Mesenchymal stem cell (in vitro differentiated cells and primary cell): ENCODE measurements around the gene SMIM32.

ENCODE experiments used
- DNase-seq: peaks from one replicate; pipeline ENCODE4 v3.0.0-alpha.2; 2013
- H2AFZ ChIP-seq: one replicate; pipeline ENCODE4 v1.6.1; 2013; ENCODE audit warnings: low read depth, mild to moderate bottlenecking, control low read depth, inconsistent platforms, low read length, moderate library complexity
- H2AK5ac ChIP-seq: 2 replicates; pipeline ENCODE4 v1.6.1; 2013; ENCODE audit warnings: low read length, moderate library complexity, mild to moderate bottlenecking, inconsistent platforms; ENCODE audit not compliant: severe bottlenecking
- H2BK120ac ChIP-seq: one replicate; pipeline ENCODE4 v1.6.1; 2013; ENCODE audit warnings: low read depth, mild to moderate bottlenecking, inconsistent platforms, low read length, moderate library complexity
- H2BK12ac ChIP-seq, 2 experiments: one replicate each; pipeline ENCODE4 v1.6.1; 2013; ENCODE audit warnings: inconsistent platforms in 2 of 2, low read length in 2 of 2, mild to moderate bottlenecking in 2 of 2, moderate library complexity in 2 of 2, control low read depth in 1 of 2
- H2BK15ac ChIP-seq: one replicate; pipeline ENCODE4 v1.6.1; 2013; ENCODE audit warnings: mild to moderate bottlenecking, low read depth, inconsistent platforms; ENCODE audit not compliant: poor library complexity, severe bottlenecking
- H2BK5ac ChIP-seq: 2 replicates; pipeline ENCODE4 v1.6.1; 2013; ENCODE audit warnings: low read depth, mild to moderate bottlenecking, low read length, control low read depth, inconsistent platforms; ENCODE audit not compliant: poor library complexity, severe bottlenecking
- H3K14ac ChIP-seq, 2 experiments: one replicate each; pipeline ENCODE4 v1.6.1; 2013; ENCODE audit warnings: inconsistent platforms in 2 of 2, low read length in 2 of 2, control low read depth in 1 of 2, mild to moderate bottlenecking in 1 of 2, moderate library complexity in 1 of 2
- H3K18ac ChIP-seq, 2 experiments: one replicate each; pipeline ENCODE4 v1.6.1; 2013; ENCODE audit warnings: inconsistent platforms in 2 of 2, low read length in 2 of 2, control low read depth in 1 of 2, low read depth in 1 of 2, mild to moderate bottlenecking in 1 of 2
- H3K23ac ChIP-seq, 2 experiments: one replicate each; pipeline ENCODE4 v1.6.1; 2013; ENCODE audit warnings: inconsistent platforms in 2 of 2, low read length in 2 of 2, mild to moderate bottlenecking in 2 of 2, moderate library complexity in 2 of 2, control low read depth in 1 of 2
- H3K27ac ChIP-seq: 2 replicates; pipeline ENCODE4 v1.5.1; 2013; ENCODE audit warnings: mild to moderate bottlenecking, moderate library complexity, low read length, control low read depth, inconsistent platforms; ENCODE audit not compliant: poor library complexity, severe bottlenecking
- H3K27me3 ChIP-seq, 2 experiments: 2 replicates each; pipeline versions ENCODE4 v1.6.1 to v1.7.0; 2013; ENCODE audit warnings: low read length in 2 of 2, mild to moderate bottlenecking in 2 of 2, moderate library complexity in 2 of 2, control low read depth in 1 of 2, inconsistent platforms in 1 of 2; ENCODE audit not compliant: control insufficient read depth in 1 of 2, insufficient read depth in 1 of 2
- H3K36me3 ChIP-seq, 2 experiments: 2 replicates each; pipeline versions ENCODE4 v1.6.1 to v1.7.0; 2013; ENCODE audit warnings: low read length in 2 of 2, control low read depth in 1 of 2, inconsistent platforms in 1 of 2, low read depth in 1 of 2, mild to moderate bottlenecking in 1 of 2; ENCODE audit not compliant: insufficient read depth in 2 of 2, control insufficient read depth in 1 of 2
- H3K4ac ChIP-seq, 2 experiments: one replicate each; pipeline ENCODE4 v1.6.1; 2013; ENCODE audit warnings: inconsistent platforms in 2 of 2, low read length in 2 of 2, mild to moderate bottlenecking in 2 of 2, moderate library complexity in 2 of 2, control low read depth in 1 of 2, low read depth in 1 of 2
- H3K4me1 ChIP-seq: 2 replicates; pipeline ENCODE4 v1.6.1; 2013; ENCODE audit warnings: low read depth, low read length, control low read depth; ENCODE audit not compliant: control insufficient read depth, insufficient read depth
- H3K4me2 ChIP-seq: 2 replicates; pipeline ENCODE4 v1.6.1; 2013; ENCODE audit warnings: low read length, mild to moderate bottlenecking, inconsistent platforms; ENCODE audit not compliant: poor library complexity, severe bottlenecking
- H3K4me3 ChIP-seq, 2 experiments: 2 replicates each; pipeline versions ENCODE4 v1.5.1 to v1.7.0; 2013; ENCODE audit warnings: low read length in 2 of 2, mild to moderate bottlenecking in 2 of 2, control low read depth in 1 of 2, low read depth in 1 of 2; ENCODE audit not compliant: insufficient read depth in 1 of 2
- H3K79me1 ChIP-seq: replicated peaks from 2 replicates; pipeline ENCODE4 v1.6.1; 2013; ENCODE audit warnings: mild to moderate bottlenecking, control low read depth, low read length, inconsistent platforms; ENCODE audit not compliant: poor library complexity, severe bottlenecking
- H3K9ac ChIP-seq: 2 replicates; pipeline ENCODE4 v1.7.0; 2013; ENCODE audit warnings: mild to moderate bottlenecking, low read length, moderate library complexity
- H3K9me3 ChIP-seq: 2 replicates; pipeline ENCODE4 v1.7.0; 2013; ENCODE audit warnings: mild to moderate bottlenecking, low read length; ENCODE audit not compliant: control insufficient read depth
- H4K8ac ChIP-seq: one replicate; pipeline ENCODE4 v1.6.1; 2013; ENCODE audit warnings: inconsistent platforms, mild to moderate bottlenecking, low read length, moderate library complexity
- H4K91ac ChIP-seq: one replicate; pipeline ENCODE4 v1.6.1; 2013; ENCODE audit warnings: mild to moderate bottlenecking, low read length, inconsistent platforms
- WGBS: methylation state at CpG from one replicate; pipeline ENCODE4 v1.1.7; 2013; ENCODE audit warnings: mixed read lengths; 5-methylcytosine and 5-hydroxymethylcytosine counted together

Gene SMIM32

GRCh38 chr5:136205061-136205702 is 12.2 kb upstream of the SMIM32 start:
- H3K23ac ChIP-seq: no peak overlapping the region
- H2BK120ac ChIP-seq: no peak overlapping the region
- no peak overlapping the region for H4K8ac ChIP-seq
- H3K4me2 ChIP-seq: no peak overlapping the region
- 88% methylated on average over 8 of the region's 8 CpGs for WGBS
- no peaks in the 10 kb centered on the region for H3K79me1 ChIP-seq
- H4K91ac ChIP-seq: no peak overlapping the region
- no peak overlapping the region for H2BK12ac ChIP-seq
- H3K18ac ChIP-seq: no peak overlapping the region
- H3K14ac ChIP-seq: no peak overlapping the region
- peaks cover 8% of the 10 kb centered on the region for H3K9me3 ChIP-seq
- H3K4me3 ChIP-seq: no peak overlapping the region
- H3K27me3 ChIP-seq: peaks cover 25 to 49% of the 10 kb centered on the region in 2 experiments
- peaks cover 4% of the 10 kb centered on the region for H3K4me1 ChIP-seq
- H2BK15ac ChIP-seq: no peak overlapping the region
- no peak overlapping the region for H3K27ac ChIP-seq
- H3K4ac ChIP-seq: no peak overlapping the region
- no peak overlapping the region for H3K9ac ChIP-seq
- no peak for DNase-seq
- H2AFZ ChIP-seq: no peak overlapping the region
- H2BK5ac ChIP-seq: no peak overlapping the region
- H2AK5ac ChIP-seq: no peak overlapping the region
- no peaks in the 10 kb centered on the region for H3K36me3 ChIP-seq

- no peak overlapping the region for H3K4ac ChIP-seq
- no peak overlapping the region for H4K8ac ChIP-seq
- DNase-seq: no peak
- no peak overlapping the region for H3K9ac ChIP-seq
- no peak overlapping the region for H3K4me2 ChIP-seq
- H2BK15ac ChIP-seq: no peak overlapping the region
- no peak overlapping the region for H3K27ac ChIP-seq
- no peak overlapping the region for H4K91ac ChIP-seq
- H3K4me3 ChIP-seq: no peak overlapping the region
- no peak overlapping the region for H3K23ac ChIP-seq
- H3K36me3 ChIP-seq: no peaks in the 10 kb centered on the region
- H2BK12ac ChIP-seq: no peak overlapping the region
- H3K14ac ChIP-seq: no peak overlapping the region
- H3K9me3 ChIP-seq: peaks cover 8% of the 10 kb centered on the region
- no peak overlapping the region for H2AFZ ChIP-seq
- no peak overlapping the region for H2AK5ac ChIP-seq
- H3K79me1 ChIP-seq: no peaks in the 10 kb centered on the region
- H2BK120ac ChIP-seq: no peak overlapping the region
- 91% methylated on average over 5 of the region's 6 CpGs for WGBS
- H3K4me1 ChIP-seq: peaks cover 2% of the 10 kb centered on the region
- no peak overlapping the region for H2BK5ac ChIP-seq
- peaks cover 27 to 46% of the 10 kb centered on the region in 2 experiments for H3K27me3 ChIP-seq
- no peak overlapping the region for H3K18ac ChIP-seq
These were observed 10.5 kb upstream of the SMIM32 start for GRCh38 chr5:136203303-136203922.

GRCh38 chr5:136202469-136203205 is 9.7 kb upstream of the SMIM32 start:
- Histone ChIP-seq H4K8ac (no peak overlapping the region), H3K9me3 (peaks cover 8% of the 10 kb centered on the region), H2BK15ac (no peak overlapping the region), H3K27me3 (peaks cover 27 to 42% of the 10 kb centered on the region in 2 experiments), H3K14ac (no peak overlapping the region), H3K79me1 (no peaks in the 10 kb centered on the region), H3K36me3 (no peaks in the 10 kb centered on the region), H3K4me3 (no peak overlapping the region), H3K27ac (no peak overlapping the region), H2AK5ac (no peak overlapping the region), H2AFZ (no peak overlapping the region), H2BK5ac (no peak overlapping the region), H2BK120ac (no peak overlapping the region), H4K91ac (no peak overlapping the region), H3K4ac (no peak overlapping the region), H3K23ac (no peak overlapping the region), H3K18ac (no peak overlapping the region), H3K9ac (peak overlapping the region; percentile 29), H3K4me2 (peak overlapping the region; percentile 47), H3K4me1 (peaks cover 2% of the 10 kb centered on the region), H2BK12ac (no peak overlapping the region)
- no peak for DNase-seq
- WGBS: 17% methylated on average over 13 of the region's 13 CpGs

- H3K9me3 ChIP-seq: peaks cover 8% of the 10 kb centered on the region
- 51% methylated on average over 4 of the region's 4 CpGs for WGBS
- H3K4ac ChIP-seq: no peak overlapping the region
These were observed 8.9 kb upstream of the SMIM32 start for GRCh38 chr5:136201870-136202269.

More at GRCh38 chr5:136201870-136202269, 8.9 kb upstream of the SMIM32 start:
- peaks cover 27 to 36% of the 10 kb centered on the region in 2 experiments for H3K27me3 ChIP-seq
- no peak overlapping the region for H2BK5ac ChIP-seq
- H3K4me1 ChIP-seq: peaks cover 2% of the 10 kb centered on the region
- no peak overlapping the region for H3K9ac ChIP-seq
- no peak for DNase-seq
- H2BK120ac ChIP-seq: no peak overlapping the region
- H2AK5ac ChIP-seq: no peak overlapping the region
- no peaks in the 10 kb centered on the region for H3K79me1 ChIP-seq
- no peak overlapping the region for H4K8ac ChIP-seq
- no peak overlapping the region for H2AFZ ChIP-seq
- H3K4me2 ChIP-seq: no peak overlapping the region
- no peak overlapping the region for H3K23ac ChIP-seq
- no peak overlapping the region for H4K91ac ChIP-seq
- H2BK15ac ChIP-seq: no peak overlapping the region
- H2BK12ac ChIP-seq: no peak overlapping the region
- no peak overlapping the region for H3K27ac ChIP-seq
- no peak overlapping the region for H3K4me3 ChIP-seq
- no peaks in the 10 kb centered on the region for H3K36me3 ChIP-seq
- no peak overlapping the region for H3K18ac ChIP-seq
- H3K14ac ChIP-seq: no peak overlapping the region
